IgD-negative memory B cell (primary cell): ENCODE results near the gene WBP1L. TPM values are rescaled to one million over a fixed set of nuclear protein-coding genes. Genes with fewer than 3 reads are reported as not detected.
A peak's percentile ranks its signal among the peaks of the same experiment; 100 is the strongest.
"Not testable (repeated sequence)": the region's sequence is repeated elsewhere in the genome, so short reads cannot be mapped to it uniquely, and the experiment has no call there.

Experiments used
- H3K27ac Mint-ChIP-seq, 3 donors: one replicate each; pipeline ENCODE4 v1.8.0; 2020 to 2022; ENCODE audit warnings: mild to moderate bottlenecking in 3 of 3, mixed read lengths in 3 of 3, moderate library complexity in 1 of 3
- H3K27me3 Mint-ChIP-seq: one replicate; pipeline ENCODE4 v1.8.0; 2021; ENCODE audit warnings: mixed read lengths
- H3K36me3 Mint-ChIP-seq: one replicate; pipeline ENCODE4 v1.8.0; 2020; ENCODE audit warnings: mild to moderate bottlenecking, mixed read lengths
- H3K4me1 Mint-ChIP-seq, 3 donors: one replicate each; pipeline ENCODE4 v1.8.0; 2020 to 2022; ENCODE audit warnings: mixed read lengths in 3 of 3, mild to moderate bottlenecking in 1 of 3
- H3K4me3 Mint-ChIP-seq, 4 donors: one replicate each; pipeline ENCODE4 v1.8.0; 2020 to 2022; ENCODE audit warnings: mild to moderate bottlenecking in 4 of 4, mixed read lengths in 4 of 4, moderate library complexity in 3 of 4
- H3K9me3 Mint-ChIP-seq, 3 donors: one replicate each; pipeline ENCODE4 v1.8.0; 2020 to 2021; ENCODE audit warnings: mixed read lengths in 3 of 3, mild to moderate bottlenecking in 1 of 3
- polyA plus RNA-seq: library from polyadenylated mRNA; unstranded; fragments of 300-500 nt; fragmentation: Illumina TruSeq; gene quantifications from one replicate; pipeline ENCODE4 v1.2.3, GENCODE V29; 2021

WBP1L gene
- polyA plus RNA-seq, 1 donor from 2014 or later, result 28.8 TPM

GRCh38 chr10:102714621-102715455 is 28.9 kb upstream of the WBP1L start, which contains the start of gene SFXN2:
TSS of gene SFXN2 (plus strand) at chr10:102714636. CDS start at chr10:102726637, 12,001 bp downstream.
- H3K4me1 Mint-ChIP-seq, result peaks cover 28 to 41% (median 31%) of the 10 kb centered on the region in 3 donors
- no peaks in the 10 kb centered on the region for H3K9me3 Mint-ChIP-seq
- H3K36me3 Mint-ChIP-seq, result peaks cover 3% of the 10 kb centered on the region
- no peaks in the 10 kb centered on the region for H3K27me3 Mint-ChIP-seq
- H3K4me3 Mint-ChIP-seq, result peak within 1 kb of the TSS; percentile 87 to 97 (median 94)
- peak within 1 kb of the TSS; percentile 90 to 95 (median 94) for H3K27ac Mint-ChIP-seq

- Mint-ChIP-seq H3K4me1 (peaks cover 23 to 36% (median 27%) of the 10 kb centered on the region in 3 donors), H3K9me3 (no peaks in the 10 kb centered on the region), H3K36me3 (peaks cover 3% of the 10 kb centered on the region), H3K27me3 (no peaks in the 10 kb centered on the region), H3K4me3 (peak overlapping the region; percentile 18 to 87 (median 57)), H3K27ac (peak overlapping the region in 2 of 3 donors; percentile 27 to 57)
Observed at GRCh38 chr10:102715880-102716279, 27.9 kb upstream of the WBP1L start.

GRCh38 chr10:102716900-102717565 is 26.7 kb upstream of the WBP1L start:
- H3K4me3 Mint-ChIP-seq, result peak overlapping the region in 3 of 4 donors; percentile 32 to 87 (median 60)
- not testable (repeated sequence) for H3K36me3 Mint-ChIP-seq, H3K27me3 Mint-ChIP-seq, H3K9me3 Mint-ChIP-seq
- H3K27ac Mint-ChIP-seq, result peak overlapping the region in 1 of 3 donors; percentile 27
- H3K4me1 Mint-ChIP-seq, result peaks cover 20 to 27% (median 23%) of the 10 kb centered on the region in 3 donors

GRCh38 chr10:102718220-102718619 is 25.5 kb upstream of the WBP1L start:
- Mint-ChIP-seq H3K36me3 (peaks cover 3% of the 10 kb centered on the region), H3K4me3 (peak overlapping the region in 1 of 4 donors; percentile 87), H3K4me1 (peaks cover 12 to 21% (median 19%) of the 10 kb centered on the region in 3 donors), H3K9me3 (no peaks in the 10 kb centered on the region), H3K27me3 (no peaks in the 10 kb centered on the region), H3K27ac (peak overlapping the region in 1 of 3 donors; percentile 37)

- Mint-ChIP-seq H3K4me3 (peak overlapping the region in 1 of 4 donors; percentile 24), H3K4me1 (peaks cover 4 to 16% (median 14%) of the 10 kb centered on the region in 3 donors), H3K36me3 (peaks cover 3% of the 10 kb centered on the region), H3K9me3 (no peaks in the 10 kb centered on the region), H3K27me3 (no peaks in the 10 kb centered on the region), H3K27ac (peak overlapping the region in 1 of 3 donors; percentile 48)
Observed at GRCh38 chr10:102720337-102720736, 23.4 kb upstream of the WBP1L start.

DNA sequence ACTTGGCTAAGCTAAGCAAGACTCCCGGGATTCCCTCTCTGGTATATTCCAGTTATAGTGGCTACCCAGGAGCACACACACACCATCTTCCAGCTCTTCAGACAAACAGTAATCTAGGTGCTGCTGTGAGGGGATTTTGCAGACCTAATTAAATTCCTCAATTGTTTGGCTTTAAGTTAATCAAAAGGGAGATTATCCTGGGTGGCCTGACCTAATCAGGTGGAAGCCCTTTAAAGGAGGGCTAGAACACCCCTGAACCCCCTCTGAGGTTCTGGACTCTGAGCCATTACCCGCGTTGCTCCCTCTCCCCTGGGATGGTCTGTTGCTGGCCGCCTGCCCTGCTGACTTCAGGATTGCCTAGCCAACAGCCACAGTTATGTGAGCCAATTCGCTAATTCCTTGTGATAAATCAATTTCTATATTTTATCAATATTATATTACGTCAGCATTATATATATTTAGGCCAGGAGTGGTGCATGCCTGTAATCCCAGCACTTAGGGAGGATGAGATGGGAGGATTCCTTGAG is 22.9 kb upstream of the WBP1L start:
- Mint-ChIP-seq H3K27ac (peak overlapping the region in 1 of 3 donors; percentile 48), H3K4me1 (peaks cover 3 to 16% (median 12%) of the 10 kb centered on the region in 3 donors), H3K4me3 (peak overlapping the region in 1 of 4 donors; percentile 24), H3K9me3 (no peaks in the 10 kb centered on the region), H3K36me3 (peaks cover 3% of the 10 kb centered on the region), H3K27me3 (no peaks in the 10 kb centered on the region)

GRCh38 chr10:102721954-102722353 is 21.8 kb upstream of the WBP1L start:
- H3K36me3 Mint-ChIP-seq, result peaks cover 3% of the 10 kb centered on the region
- H3K9me3 Mint-ChIP-seq, result no peaks in the 10 kb centered on the region
- peaks cover 3 to 11% (median 9%) of the 10 kb centered on the region in 3 donors for H3K4me1 Mint-ChIP-seq
- no peak overlapping the region for H3K4me3 Mint-ChIP-seq
- H3K27ac Mint-ChIP-seq, result peak overlapping the region in 1 of 3 donors; percentile 80
- no peaks in the 10 kb centered on the region for H3K27me3 Mint-ChIP-seq

DNA sequence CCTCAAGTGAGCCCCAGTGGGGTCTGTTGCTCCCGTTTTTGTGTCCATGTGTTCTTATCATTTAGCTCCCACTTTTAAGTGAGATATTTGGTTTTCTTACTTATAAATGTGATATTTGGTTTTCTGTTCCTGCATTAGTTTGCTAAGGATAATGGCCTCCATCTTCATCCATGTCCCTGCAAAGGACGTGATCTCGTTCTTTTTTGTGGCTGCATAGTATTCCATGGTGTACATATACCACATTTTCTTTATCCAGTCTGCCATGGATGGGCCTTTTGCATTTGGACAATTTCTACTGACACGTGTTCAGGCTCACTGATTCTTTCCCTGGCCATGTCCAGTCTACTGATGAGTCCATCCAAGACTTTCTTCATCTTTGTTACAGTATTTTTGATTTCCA is 19.8 kb upstream of the WBP1L start:
- Mint-ChIP-seq H3K36me3 (peaks cover 1% of the 10 kb centered on the region), H3K27me3 (no peaks in the 10 kb centered on the region), H3K9me3 (no peaks in the 10 kb centered on the region), H3K4me1 (peaks cover 0 to 6% (median 4%) of the 10 kb centered on the region in 3 donors), H3K27ac (no peak overlapping the region), H3K4me3 (no peak overlapping the region)

DNA sequence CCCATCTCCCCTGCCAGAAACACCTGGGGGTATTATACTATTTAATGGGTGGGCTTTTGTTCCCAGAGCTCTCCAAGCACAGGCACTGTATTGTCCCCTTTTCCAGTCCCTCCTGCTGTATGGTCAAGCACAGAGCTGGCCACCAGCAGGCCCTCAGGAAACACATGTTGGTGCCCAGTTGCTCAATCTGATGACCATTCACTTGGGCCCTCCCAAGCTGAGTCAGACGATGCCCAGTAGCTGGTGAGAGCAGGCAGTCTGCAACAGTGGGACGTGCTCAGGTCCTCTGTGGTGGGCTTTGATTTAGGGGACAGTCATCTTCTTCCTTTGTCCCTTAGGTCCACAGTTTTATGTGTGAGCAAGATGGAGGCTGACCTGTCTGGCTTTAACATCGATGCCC is 17.5 kb upstream of the WBP1L start:
- no peak overlapping the region for H3K4me3 Mint-ChIP-seq
- no peaks in the 10 kb centered on the region for H3K9me3 Mint-ChIP-seq
- no peaks in the 10 kb centered on the region for H3K36me3 Mint-ChIP-seq
- H3K27ac Mint-ChIP-seq, result peak overlapping the region in 1 of 3 donors; percentile 7
- H3K4me1 Mint-ChIP-seq, result peaks cover 0 to 4% (median 1%) of the 10 kb centered on the region in 3 donors
- H3K27me3 Mint-ChIP-seq, result no peaks in the 10 kb centered on the region

- no peak overlapping the region for H3K27ac Mint-ChIP-seq
- H3K9me3 Mint-ChIP-seq, result no peaks in the 10 kb centered on the region
- H3K4me3 Mint-ChIP-seq, result no peak overlapping the region
- no peaks in the 10 kb centered on the region for H3K36me3 Mint-ChIP-seq
- H3K4me1 Mint-ChIP-seq, result peaks cover 0 to 1% (median 0%) of the 10 kb centered on the region in 3 donors
- H3K27me3 Mint-ChIP-seq, result no peaks in the 10 kb centered on the region
Observed at GRCh38 chr10:102727037-102727818, 16.5 kb upstream of the WBP1L start.

DNA sequence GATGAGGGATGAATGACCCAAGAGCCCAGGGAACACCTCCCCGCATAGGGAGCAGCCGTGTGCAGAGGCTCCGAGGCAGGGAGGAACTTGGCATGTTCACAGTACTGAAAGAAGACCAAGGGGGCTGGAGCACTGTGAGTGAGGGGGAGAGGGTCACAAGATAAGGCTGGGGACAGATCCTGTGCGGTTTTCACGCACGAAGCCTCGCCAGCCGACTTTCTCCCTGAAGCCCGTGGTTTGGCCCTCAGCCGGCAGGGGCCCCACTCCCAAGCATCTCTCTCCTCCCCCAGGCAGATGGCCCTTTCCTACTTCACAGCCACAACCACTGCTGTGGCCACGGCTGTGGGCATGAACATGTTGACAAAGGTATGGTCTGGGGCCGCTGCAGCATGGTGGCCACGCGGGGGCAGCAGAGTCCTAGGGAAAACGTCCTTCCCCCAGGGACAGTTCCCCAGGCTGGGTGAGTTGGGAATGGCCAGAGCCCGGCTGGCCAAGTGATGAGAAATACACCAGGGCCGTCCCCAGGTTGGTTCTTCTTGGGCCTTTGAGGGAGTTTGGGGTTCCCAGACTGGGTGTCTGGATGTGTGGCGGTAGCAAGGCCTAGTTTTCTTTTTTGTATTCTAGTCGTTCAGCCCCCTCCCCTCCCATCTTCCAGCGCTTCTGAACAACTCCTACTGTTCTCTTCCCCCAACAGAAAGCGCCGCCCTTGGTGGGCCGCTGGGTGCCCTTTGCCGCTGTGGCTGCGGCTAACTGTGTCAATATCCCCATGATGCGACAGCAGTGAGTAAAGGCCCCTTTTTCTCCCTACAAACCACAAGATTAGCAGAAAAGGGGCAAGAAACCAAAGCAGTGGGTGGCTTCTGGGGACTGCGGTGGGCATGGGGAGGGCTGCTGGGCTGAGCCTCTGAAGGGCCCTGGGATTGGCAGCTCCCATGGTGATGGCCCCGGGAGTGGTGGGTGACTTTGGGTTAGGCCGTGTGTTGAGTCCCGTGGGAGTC is 14.4 kb upstream of the WBP1L start:
- H3K4me1 Mint-ChIP-seq, result peaks cover 0 to 1% (median 0%) of the 10 kb centered on the region in 3 donors
- no peaks in the 10 kb centered on the region for H3K9me3 Mint-ChIP-seq
- H3K4me3 Mint-ChIP-seq, result no peak overlapping the region
- H3K27ac Mint-ChIP-seq, result no peak overlapping the region
- H3K36me3 Mint-ChIP-seq, result no peaks in the 10 kb centered on the region
- no peaks in the 10 kb centered on the region for H3K27me3 Mint-ChIP-seq

DNA sequence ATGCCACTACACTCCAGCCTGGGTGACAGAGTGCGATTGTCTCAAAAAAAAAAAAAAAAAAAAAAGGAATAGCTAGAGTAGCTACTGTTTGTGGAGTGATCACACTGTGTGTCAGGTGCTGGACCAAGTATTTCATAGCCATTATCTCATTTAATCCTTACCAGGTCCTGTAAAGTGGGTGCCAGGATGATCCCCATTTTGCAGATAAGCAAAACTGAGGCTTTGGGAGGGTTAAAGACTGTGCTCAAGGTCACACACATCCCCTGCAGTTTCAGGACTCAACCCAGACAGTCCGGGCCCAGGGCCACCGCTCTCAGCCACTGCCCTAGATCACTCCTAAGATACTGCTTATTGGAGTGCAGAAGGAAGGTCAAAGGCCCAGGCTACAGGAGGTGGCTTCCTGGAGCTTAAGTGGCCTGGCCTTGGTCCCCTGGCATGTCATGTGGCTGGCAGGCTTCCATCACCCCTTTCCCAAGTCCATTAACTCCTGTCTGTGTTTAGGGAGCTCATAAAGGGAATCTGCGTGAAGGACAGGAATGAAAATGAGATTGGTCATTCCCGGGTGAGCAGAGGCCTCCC is 12.4 kb upstream of the WBP1L start:
- peaks cover 6% of the 10 kb centered on the region for H3K36me3 Mint-ChIP-seq
- no peak overlapping the region for H3K27ac Mint-ChIP-seq
- H3K4me3 Mint-ChIP-seq, result no peak overlapping the region
- peaks cover 0 to 1% (median 0%) of the 10 kb centered on the region in 3 donors for H3K4me1 Mint-ChIP-seq
- H3K9me3 Mint-ChIP-seq, result no peaks in the 10 kb centered on the region
- no peaks in the 10 kb centered on the region for H3K27me3 Mint-ChIP-seq

DNA sequence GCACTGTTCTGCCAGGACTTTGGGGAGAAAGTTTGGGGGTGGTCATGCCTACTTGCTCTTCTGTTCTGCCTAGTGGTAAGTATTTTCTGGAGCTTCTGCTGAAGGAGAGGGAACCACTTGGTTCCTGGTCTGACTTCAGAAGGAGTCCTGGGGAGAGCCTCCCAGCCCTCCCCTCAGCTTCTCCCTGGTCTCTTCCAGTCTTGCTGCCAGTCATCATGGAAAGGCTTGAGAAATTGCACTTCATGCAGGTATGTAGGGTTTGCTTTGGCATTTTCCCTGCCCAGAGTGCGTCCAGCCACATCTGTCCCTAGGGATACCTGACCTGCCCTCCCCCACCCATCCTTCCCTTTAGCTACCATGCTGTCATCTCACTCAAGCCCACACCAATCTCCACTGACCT is 11.1 kb upstream of the WBP1L start:
- H3K36me3 Mint-ChIP-seq, result peaks cover 6% of the 10 kb centered on the region
- H3K4me3 Mint-ChIP-seq, result no peak overlapping the region
- peaks cover 0 to 1% (median 0%) of the 10 kb centered on the region in 3 donors for H3K4me1 Mint-ChIP-seq
- H3K9me3 Mint-ChIP-seq, result no peaks in the 10 kb centered on the region
- no peak overlapping the region for H3K27ac Mint-ChIP-seq
- H3K27me3 Mint-ChIP-seq, result no peaks in the 10 kb centered on the region
